Activated T-helper 1 cell treated with Interleukin-2 at 50 U/mL for 16 hours (primary cell): ENCODE data around the gene CAPN9.
"Not testable (repeated sequence)": the region's sequence is repeated elsewhere in the genome, so short reads cannot be mapped to it uniquely, and the experiment has no call there.

ENCODE experiments used
- DNase-seq: peaks from one replicate; pipeline ENCODE4 v3.0.0-alpha.2; 2020; ENCODE audit warnings: low read depth

Gene CAPN9

GRCh38 chr1:230749150-230749549, 2.0 kb downstream of the CAPN9 start:
- DNase-seq, result no peak

DNA sequence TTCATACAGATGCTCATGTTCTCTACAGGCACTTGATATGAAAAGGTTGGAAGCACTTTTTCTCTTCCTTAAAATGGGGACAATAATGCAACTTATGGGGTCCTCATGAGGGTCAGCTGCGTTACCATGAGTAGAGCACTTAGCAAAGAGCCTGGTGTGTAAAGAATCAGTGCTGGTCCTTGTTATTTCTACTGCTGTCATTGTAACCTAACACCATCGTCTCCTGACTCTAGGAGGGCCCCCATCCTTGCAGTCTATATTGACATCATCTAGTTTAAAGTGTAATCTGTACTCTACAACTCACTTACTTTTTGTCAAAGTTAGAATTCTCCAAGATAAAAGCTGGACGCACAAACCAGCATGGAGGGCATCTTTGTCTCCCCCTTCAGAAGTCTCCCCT, 2.4 kb downstream of the CAPN9 start:
- no peak for DNase-seq

- DNase-seq, result no peak
Observed at GRCh38 chr1:230750576-230750975, 3.4 kb downstream of the CAPN9 start.

DNA sequence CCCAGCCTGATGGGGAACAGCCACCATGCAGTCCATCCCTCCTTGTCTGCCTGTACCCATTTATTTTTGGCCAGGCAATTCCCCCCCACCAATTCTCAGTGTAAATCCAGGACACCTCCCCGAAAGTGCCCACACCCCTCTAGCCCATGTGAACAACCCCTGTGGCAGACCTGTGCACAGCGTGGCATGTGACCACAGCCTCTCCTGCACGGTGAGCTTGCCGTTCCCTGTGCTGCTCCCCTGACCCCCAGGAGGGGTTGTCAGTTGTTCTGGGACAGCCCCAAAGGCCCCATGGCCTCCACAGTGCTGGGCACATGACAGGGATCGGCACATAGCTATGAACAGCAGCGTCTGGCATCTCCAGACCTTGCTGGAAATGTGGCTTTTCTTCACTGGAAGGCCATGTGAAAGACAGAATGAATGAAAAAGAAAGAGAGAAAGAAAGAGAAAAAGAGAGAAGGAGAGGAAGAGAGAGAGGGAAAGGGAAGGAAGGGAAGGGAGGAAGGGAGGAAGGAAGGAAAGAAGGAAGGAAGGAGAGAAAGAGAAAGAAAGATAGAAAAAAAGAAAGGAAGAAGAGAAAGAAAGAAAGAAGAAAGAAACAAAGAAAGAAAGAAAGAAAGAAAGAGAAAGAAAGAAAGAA, 3.9 kb downstream of the CAPN9 start:
- DNase-seq, result no peak

DNA sequence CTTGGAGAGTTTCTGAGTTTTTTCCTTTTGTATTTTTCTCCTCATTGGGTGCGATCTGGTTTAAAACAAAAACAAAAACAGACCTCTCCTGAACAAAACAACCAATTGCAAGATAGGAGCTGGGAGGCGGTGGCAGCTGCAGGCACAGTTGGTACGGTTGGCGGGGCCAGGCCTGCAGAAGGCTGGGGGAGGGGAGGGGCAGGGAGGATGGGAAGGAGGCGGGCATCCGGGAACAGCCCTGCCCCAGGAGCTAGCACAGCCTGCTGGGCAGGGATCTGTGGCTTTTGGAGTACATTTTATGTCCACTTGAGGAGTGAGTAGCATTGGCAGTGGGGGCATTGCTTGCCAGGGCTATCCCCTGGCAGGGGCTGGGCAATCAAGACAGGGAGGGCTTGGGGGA, 5.2 kb downstream of the CAPN9 start:
- DNase-seq, result no peak

DNA sequence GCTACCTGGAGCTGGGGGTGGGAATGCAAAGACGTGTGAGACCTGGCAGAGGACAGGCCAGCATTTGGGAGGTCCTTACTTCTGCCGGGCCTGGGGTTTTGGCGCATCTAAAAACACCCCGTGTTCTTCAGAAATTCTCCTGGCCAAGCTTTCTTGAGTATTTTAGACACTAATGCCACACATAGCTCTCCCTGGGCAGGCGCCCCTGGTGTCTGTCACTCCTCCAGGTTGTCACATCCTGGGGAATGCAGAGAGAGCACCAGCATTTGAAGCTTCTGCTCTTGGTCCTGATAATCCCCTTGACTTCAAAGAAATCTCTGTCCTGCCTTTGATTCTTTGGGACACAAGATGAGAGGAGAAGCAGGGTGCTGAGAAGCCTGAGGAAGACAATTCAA, 6.0 kb downstream of the CAPN9 start:
- no peak for DNase-seq

GRCh38 chr1:230753586-230754251, 6.5 kb downstream of the CAPN9 start:
- DNase-seq, result no peak

DNA sequence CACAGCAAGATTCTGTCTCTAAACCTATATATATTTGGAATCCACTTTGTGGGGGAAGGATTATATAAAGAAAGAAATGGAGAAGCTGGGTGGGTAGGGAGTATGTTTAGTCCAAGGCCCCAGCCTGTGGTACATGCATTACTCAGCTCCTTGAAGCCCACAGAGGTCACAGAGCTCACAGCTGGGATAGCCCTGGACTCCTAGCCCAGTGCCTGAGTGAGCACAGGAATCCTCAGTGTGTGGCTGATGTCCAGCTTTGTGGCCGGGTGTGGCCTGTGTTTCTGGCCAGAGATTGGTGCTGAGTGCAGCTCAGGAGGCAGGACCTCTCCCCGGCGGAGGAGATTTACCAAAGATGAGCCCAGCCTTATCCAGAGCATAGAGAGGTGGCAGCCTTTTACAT, 7.6 kb downstream of the CAPN9 start:
- DNase-seq, result no peak

DNA sequence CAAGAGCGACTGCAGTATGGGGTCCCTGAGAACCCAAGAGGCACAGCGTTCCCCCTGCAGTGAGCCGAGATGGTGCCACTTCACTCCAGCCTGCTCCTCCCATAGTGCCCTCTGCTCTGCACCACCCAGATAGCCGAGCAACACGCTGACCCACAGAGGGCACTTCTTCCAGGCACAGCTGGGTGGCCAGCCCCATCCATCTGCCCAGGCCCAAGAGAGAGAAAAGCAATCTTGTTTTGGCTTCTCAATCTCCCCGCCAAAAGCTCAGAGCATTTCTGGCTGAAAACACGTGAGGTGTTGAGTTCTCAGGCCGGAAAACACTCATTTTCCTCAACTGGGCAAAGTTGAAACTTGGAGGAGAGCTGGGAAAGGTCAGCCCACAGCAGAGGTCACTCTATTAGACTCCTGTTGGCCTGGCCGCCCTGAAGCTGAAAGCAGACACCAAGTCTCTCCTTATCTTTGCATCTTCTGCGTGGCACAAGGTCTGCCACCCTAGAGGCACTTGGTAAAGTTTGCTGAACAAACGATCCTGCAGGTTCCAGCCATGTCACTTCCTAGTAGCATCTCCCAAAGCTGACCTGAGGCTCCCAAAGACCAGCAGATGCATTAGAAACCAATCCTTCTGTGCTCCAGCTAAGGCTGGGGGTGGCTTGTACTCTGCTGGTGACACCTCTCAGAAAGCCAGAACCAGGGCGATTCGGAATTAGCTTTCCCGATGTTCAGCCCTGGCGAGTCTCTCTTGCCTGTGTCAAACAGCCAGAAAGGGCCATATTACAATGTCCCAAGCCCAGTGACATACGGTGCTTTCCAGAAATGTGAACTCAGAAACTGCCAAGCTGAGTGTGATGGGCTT, 10.9 kb downstream of the CAPN9 start:
- DNase-seq, result no peak

DNA sequence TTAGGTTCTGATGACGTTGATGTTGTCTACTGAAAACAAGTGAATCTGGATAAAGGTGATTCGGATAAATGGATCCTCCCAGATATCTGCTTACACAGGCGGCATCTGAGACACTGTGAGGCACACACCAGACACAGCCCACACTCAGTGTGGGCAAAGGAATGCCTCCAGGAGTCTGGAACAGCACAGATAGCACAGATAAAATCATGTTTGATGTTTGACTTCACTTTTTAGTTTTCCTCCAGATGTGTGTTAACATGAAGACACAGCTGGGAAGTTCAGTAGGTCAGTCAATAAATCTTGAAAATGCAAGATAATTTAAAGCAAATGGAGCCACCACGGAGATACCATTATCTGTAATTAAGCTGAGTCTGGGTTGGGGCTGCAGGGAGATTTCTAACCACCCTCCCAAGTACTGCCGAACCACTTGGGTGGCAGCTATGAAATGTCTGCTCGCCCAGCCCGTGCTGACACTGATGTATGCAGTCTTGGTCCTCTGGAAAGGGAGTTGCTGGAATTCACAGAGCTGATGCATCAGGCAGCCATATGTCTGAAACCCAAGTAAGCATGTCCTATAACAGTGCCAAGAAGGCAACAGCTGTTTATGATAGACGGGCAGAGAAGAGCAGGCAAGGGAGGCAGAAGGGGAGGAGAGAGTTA, 11.7 kb downstream of the CAPN9 start:
- DNase-seq, result no peak

GRCh38 chr1:230759369-230760065, 12.3 kb downstream of the CAPN9 start:
- DNase-seq, result no peak

GRCh38 chr1:230760360-230760827, 13.2 kb downstream of the CAPN9 start:
- DNase-seq, result no peak

- DNase-seq, result no peak
Observed at GRCh38 chr1:230761443-230762167, 14.4 kb downstream of the CAPN9 start.

- DNase-seq, result no peak
Observed at GRCh38 chr1:230763927-230764591, 16.9 kb downstream of the CAPN9 start.

DNA sequence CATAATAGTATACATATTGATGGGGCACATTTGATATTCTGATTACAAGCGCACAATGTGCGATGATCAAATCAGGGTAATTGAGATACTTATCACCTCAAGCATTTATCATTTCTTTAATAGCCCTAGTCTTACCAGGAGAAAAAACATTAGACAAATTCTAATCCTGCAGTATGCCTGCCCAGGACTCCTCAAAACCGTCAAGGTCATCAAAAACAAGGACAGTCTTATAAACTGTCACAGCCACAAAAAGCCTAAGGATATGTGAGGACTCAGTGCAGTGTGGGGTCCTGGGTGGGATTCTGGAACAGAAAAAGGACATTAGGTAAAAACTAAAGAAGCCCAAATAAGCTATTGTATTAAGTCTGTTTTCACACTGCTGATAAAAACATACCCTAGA, 19.1 kb downstream of the CAPN9 start:
- no peak for DNase-seq

DNA sequence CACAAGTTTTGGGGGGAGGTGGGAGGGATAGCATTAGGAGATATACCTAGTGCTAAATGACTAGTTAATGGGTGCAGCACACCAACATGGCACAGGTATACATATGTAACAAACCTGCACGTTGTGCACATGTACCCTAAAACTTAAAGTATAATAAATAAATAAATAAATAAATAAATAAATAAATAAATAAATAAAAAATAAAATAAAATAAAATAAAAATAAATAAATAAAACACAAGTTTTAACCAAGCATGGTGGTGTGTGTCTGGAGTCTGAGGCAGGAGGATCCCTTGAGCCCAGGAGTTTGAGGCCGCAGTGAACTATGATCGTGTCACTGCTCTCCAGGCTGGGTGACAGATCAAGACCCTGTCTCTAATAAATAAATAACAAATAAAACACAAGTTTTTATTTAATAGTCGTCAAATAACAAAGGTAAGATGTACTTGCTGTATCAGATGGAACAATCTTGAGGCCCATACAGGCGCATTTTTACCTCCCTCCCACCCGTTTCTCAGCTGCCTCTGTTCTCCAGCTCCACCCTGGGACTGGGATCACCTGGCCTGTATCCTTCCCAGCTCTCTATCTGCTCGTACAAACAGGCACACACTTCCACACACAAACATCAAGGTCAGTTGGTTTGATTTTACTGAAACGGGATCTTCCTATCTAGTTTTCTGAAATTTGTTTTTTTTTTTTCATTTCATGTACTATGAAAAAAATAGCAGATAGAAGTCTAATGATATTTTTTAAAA, 20.8 kb downstream of the CAPN9 start:
- DNase-seq, result not testable (repeated sequence)

DNA sequence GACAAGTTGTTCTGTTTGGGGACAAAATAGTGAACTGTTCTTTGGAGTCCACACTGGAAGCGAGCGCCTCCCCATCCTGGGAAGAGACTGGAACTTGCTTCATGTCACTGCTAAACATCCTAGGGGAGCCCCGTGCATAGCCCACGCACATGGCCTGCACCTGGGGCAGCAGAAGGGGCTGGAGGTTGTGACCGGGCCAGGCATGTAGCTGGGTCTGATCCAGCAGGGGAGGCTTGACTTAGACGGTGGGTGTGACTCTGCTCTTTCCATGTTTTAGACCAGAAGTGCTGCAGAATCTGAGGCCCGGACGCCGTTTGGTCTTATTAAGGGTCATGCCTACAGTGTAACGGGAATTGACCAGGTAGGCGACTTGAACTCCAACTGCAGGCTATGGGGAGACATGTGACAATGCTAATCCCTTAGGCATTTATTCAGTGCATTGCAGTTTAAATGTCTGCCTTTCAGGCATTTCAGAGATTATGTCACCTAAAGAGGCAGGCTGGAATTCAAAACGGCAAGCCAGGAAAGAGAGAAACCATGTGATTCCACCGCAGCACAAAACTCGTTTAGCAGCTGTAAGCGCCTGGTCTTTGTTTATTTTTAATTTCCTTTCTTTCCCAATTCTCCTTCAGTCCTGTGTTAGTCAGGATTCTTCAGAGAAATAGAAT, 21.8 kb downstream of the CAPN9 start:
- no peak for DNase-seq

DNA sequence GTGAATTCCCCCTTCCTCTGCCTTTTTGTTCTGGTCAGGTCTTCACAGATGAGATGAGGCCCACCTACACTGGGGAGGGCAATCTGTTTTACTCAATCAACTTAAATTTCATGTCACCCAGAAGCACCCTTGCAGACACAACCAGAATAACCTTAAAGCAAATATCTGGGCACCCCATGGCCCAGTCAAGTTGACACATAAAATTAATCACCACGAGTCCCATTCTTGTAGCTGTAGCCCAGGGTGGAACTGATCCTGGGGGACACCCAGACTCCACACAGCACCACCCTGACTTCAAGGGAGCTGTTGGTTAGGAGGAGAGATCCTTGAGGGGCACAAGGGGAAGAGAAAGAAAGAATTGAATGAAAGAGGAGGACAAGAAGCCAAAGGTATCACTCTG, 23.1 kb downstream of the CAPN9 start:
- no peak for DNase-seq

DNA sequence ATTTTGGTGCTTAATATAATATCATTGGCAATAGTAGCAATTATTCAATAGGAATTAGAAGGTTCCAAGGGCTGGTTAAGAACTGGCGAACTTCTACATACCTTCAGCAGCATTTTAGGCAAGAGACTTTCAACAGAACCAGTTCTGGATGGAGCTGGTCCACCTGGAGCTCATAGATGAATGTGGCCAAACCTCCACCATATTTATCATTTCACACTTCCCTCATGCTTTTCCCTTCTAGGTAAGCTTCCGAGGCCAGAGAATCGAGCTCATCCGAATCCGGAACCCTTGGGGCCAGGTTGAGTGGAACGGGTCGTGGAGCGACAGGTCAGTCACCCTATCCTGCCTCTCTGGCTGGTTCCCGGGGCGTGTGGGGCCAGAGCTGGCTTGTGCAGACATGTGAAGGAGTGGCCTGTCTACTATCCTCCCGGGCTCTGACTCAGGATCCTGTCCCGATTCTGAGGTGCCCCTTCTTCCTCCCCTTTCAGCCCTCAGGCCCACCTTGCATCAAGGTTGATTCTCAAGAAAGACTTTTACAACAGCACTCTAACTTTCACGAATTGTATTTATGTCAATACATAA, 24.7 kb downstream of the CAPN9 start:
- no peak for DNase-seq
